Breast epithelium (tissue), 3 donors: ENCODE results near the gene DENND2C.

ENCODE experiments used
- POLR2A ChIP-seq: fragments of 450-650 bp; IDR thresholded peaks from one replicate; pipeline ENCODE4 v1.6.1; 2016; ENCODE audit warnings: antibody characterized with exemption, mild to moderate bottlenecking, moderate library complexity
- TF ChIP-seq, protein P1 (sequence below), 3 donors: fragments of 450-650 bp; IDR thresholded peaks; one replicate each; pipeline ENCODE4 v1.5.1; 2016 to 2017; ENCODE audit warnings: antibody characterized with exemption in 3 of 3, mild to moderate bottlenecking in 3 of 3, moderate library complexity in 3 of 3

DNA sequence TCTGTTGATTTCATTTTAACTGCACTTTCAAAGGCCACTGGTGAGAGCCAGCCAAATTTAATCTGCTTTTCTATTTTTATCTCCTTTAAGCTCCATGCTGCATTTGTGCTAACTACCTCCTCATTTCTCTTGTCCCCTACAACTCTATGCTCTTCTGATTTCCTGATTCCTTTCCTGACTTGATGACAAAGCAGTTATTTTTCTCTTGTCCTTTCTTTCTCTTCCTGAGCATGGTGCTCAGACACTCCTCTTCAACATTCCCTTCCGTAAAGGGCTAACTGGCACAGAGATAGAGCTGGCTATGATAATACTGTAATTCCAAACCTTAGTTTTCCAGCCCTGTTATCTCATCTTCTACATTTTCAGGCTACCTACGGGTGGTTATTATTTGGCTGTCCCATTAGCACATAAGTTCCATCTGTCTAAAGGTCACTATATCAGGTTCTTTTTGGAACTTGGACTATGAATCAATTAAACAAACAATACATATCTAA, 81.6 kb downstream of the DENND2C start:
- TF ChIP-seq, protein P1, sequence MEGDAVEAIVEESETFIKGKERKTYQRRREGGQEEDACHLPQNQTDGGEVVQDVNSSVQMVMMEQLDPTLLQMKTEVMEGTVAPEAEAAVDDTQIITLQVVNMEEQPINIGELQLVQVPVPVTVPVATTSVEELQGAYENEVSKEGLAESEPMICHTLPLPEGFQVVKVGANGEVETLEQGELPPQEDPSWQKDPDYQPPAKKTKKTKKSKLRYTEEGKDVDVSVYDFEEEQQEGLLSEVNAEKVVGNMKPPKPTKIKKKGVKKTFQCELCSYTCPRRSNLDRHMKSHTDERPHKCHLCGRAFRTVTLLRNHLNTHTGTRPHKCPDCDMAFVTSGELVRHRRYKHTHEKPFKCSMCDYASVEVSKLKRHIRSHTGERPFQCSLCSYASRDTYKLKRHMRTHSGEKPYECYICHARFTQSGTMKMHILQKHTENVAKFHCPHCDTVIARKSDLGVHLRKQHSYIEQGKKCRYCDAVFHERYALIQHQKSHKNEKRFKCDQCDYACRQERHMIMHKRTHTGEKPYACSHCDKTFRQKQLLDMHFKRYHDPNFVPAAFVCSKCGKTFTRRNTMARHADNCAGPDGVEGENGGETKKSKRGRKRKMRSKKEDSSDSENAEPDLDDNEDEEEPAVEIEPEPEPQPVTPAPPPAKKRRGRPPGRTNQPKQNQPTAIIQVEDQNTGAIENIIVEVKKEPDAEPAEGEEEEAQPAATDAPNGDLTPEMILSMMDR (IDR thresholded peaks at IDR 0.05), result no peak
- TF ChIP-seq POLR2A, result no peak
